Measurements from ENCODE around the gene TIE1. TPM values are rescaled to one million over a fixed set of nuclear protein-coding genes. Genes with fewer than 3 reads are reported as not detected.
"Not testable (repeated sequence)": the region's sequence is repeated elsewhere in the genome, so short reads cannot be mapped to it uniquely, and the experiment has no call there.

Gene TIE1
- total RNA-seq, 1 donor from 2014 or later = 23.3 TPM

DNA sequence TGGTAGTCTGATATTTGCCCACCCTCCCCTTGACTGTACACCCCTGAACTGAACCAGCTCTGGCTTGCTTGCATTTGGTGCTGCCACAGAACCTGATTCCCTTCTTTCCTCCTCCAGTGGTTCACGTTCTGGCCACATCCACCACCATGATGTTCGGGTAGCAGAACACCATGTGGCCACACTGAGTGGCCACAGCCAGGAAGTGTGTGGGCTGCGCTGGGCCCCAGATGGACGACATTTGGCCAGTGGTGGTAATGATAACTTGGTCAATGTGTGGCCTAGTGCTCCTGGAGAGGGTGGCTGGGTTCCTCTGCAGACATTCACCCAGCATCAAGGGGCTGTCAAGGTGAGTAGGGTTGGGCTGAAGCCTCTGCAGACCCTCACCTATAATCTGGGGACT, 59.8 kb downstream of the TIE1 start:
- DNase-seq (ENCODE audit: low spot score) = no peak

DNA sequence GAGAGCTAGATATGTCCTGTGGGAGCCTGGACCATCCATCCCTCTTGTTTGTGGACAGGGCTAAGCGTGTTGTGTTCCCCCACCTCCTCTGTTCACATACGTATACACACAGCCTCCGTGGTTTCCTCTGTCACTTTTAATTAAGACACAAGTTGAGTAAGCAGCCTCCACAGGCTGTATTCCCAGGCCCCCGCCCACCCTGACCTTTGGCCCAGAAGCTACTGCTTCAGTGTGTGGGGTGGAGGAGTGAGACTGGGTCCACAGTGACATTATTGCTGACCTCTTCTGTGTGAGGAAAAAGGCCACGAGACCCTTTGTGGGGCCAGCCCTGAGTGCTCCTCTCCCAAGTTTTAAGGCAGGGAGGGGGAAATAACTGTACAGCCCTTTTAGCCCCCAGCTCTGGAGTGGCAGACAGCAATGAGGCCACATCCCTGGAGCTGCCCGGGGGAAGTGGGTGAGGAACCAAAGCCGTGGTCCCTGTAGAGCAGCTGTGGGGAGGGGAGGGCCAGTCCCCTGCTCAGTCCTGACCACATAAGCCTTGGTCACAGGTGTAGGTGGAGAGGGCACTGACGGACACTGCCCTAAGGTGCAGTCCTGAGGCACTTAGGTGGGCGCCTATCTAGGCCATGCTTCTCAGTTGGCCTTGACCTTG, 62.6 kb downstream of the TIE1 start:
- DNase-seq (ENCODE audit: low spot score) = no peak

- DNase-seq (ENCODE audit: low spot score) = no peak
Observed at GRCh38 chr1:43363935-43364525, 63.2 kb downstream of the TIE1 start.

DNA sequence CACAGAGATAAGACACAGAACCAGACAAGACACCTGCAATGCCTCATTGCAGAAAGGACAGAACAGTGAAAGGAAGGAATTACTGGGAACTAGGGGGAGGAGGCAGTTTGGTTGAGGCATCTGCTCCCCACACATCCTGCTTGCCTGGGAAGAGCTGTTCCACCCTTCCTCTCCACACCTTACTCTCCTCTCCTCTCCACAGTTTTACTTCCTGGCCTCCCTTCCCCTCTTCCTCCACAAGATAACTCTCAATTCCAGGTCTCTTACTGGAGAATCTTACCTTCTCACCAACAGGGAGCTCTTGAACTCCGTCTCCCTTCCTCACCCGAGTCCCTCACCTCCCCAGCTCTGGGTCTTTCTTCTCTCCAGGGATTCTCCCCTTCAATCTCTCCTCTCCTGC, 64.9 kb downstream of the TIE1 start:
- no peak for DNase-seq (ENCODE audit: low spot score)

- peak; percentile 46 for DNase-seq (ENCODE audit: low spot score)
Observed at GRCh38 chr1:43366179-43366578, 65.4 kb downstream of the TIE1 start.

- DNase-seq (ENCODE audit: low spot score) = no peak
Observed at GRCh38 chr1:43366601-43367025, 65.8 kb downstream of the TIE1 start.

- DNase-seq (ENCODE audit: low spot score) = no peak
Observed at GRCh38 chr1:43367026-43367903, 66.5 kb downstream of the TIE1 start.

GRCh38 chr1:43367904-43368645, 67.3 kb downstream of the TIE1 start, which contains the start of gene ELOVL1:
TSS of gene ELOVL1 (minus strand) at chr1:43368011. CDS start at chr1:43365609, 2,402 bp downstream.
- DNase-seq (ENCODE audit: low spot score) = peak; percentile 93

- DNase-seq (ENCODE audit: low spot score) = no peak
Observed at GRCh38 chr1:43368646-43369020, 67.9 kb downstream of the TIE1 start.

GRCh38 chr1:43369779-43370178, 69.0 kb downstream of the TIE1 start:
- DNase-seq (ENCODE audit: low spot score) = not testable (repeated sequence)

- no peak for DNase-seq (ENCODE audit: low spot score)
Observed at GRCh38 chr1:43370564-43370963, 69.8 kb downstream of the TIE1 start.

- DNase-seq (ENCODE audit: low spot score) = no peak
Observed at GRCh38 chr1:43372172-43372571, 71.4 kb downstream of the TIE1 start.

Other genes with a start within 250 kb of the TIE1 start
- 31.9 TPM for gene EBNA1BP2, start 128.7 kb upstream of the TIE1 start, total RNA-seq
- 0.75 TPM for gene CFAP57, start 128.7 kb upstream of the TIE1 start, total RNA-seq
- 75.9 TPM for gene TMEM125, start 31.0 kb upstream of the TIE1 start, total RNA-seq
- 47.9 TPM for gene C1orf210, start 15.4 kb upstream of the TIE1 start, total RNA-seq
- not detected for gene MPL, start 36.8 kb downstream of the TIE1 start, total RNA-seq
- gene CDC20, start 58.0 kb downstream of the TIE1 start, total RNA-seq = 5.1 TPM
- 141 TPM for gene ELOVL1, start 67.0 kb downstream of the TIE1 start, total RNA-seq
- 37.7 TPM for gene MED8, start 88.8 kb downstream of the TIE1 start, total RNA-seq
- 59.3 TPM for gene SZT2, start 88.9 kb downstream of the TIE1 start, total RNA-seq
- 85.5 TPM for gene HYI, start 152.9 kb downstream of the TIE1 start, total RNA-seq
- gene PTPRF, start 229.9 kb downstream of the TIE1 start, total RNA-seq = 478 TPM

Measured in mucosa of gallbladder (tissue), 1 donor.